ENCODE data around the gene FRS2.

DNA sequence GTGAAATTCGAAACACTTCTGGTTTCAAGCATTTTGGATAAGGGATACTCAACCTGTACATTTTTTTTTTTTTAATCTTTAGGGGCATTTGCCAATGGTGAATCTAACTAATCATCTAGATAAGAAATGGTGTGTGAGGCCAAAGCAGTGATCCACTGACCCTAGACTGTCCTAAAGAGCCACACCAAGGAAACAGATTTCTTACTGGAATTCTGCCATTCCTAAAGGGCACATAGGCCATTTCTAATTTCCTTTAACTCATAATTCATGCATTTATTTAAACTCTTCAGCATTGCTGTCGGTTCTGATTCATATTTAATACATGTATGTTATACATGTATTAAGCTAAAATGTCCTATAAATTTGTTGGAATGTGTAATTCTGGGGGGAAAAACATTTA is 47.2 kb downstream of the FRS2 start:
- TF ChIP-seq CTCF (IDR thresholded peaks at IDR 0.05) (no peak), POLR2A (IDR thresholded peaks at IDR 0.05) (no peak), POLR2AphosphoS5 (IDR thresholded peaks at IDR 0.05) (no peak)

Measured in prostate gland (tissue), 2 donors.